GM18519 (cell line): ENCODE measurements around the gene ARHGDIG.
"Not testable (repeated sequence)": the region's sequence is repeated elsewhere in the genome, so short reads cannot be mapped to it uniquely, and the experiment has no call there.

Source experiments
- ATAC-seq: cut with Tn5 transposase; IDR thresholded peaks from one replicate; pipeline ENCODE4 v1.9.1; 2021; ENCODE audit warnings: mild to moderate bottlenecking, moderate library complexity; ENCODE audit not compliant: unreplicated experiment, low FRiP score

ARHGDIG gene

DNA sequence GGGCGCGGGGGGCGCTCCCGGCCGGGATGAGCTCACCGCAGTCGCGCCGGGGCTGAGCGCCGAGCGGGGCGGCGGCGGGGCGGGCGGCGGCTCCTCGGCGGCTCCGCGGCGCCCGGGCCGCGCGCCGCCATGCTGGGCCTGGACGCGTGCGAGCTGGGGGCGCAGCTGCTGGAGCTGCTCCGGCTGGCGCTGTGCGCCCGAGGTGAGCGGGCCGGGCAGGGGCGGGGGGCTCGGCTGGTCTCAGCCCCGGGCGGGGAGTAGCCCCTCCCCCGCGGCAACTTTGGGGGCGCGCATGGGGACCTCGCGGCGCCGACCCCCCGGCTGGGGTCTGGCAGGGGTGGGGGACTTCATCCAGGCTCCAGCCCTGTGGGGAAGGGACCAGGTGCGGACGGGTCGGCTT, at the start of gene ARHGDIG:
ARHGDIG (plus strand) TSS at position 40 of the 400 bp plus-strand sequence; CDS start at position 130, 90 bp downstream.
- ATAC-seq, result no peak

DNA sequence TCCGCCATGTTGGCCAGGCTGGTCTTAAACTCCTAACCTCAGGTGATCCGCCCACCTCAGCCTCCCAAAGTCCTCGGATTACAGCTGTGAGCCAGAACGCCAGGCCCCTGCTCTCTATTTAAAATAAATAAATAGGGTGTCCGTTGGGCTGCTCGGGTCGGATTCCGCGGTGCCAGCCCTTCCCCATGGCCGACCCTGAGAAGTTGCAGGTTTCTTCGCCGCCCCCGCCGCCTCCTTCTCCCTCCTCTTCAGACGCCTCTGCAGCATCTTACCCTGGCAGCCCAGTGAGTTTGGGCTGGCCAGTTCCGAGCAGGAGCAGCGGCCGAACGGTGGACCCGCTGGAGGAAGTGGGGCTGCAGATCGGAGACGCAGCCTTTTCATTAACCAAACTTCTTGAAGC, 49.4 kb upstream of the ARHGDIG start:
- ATAC-seq, result no peak

DNA sequence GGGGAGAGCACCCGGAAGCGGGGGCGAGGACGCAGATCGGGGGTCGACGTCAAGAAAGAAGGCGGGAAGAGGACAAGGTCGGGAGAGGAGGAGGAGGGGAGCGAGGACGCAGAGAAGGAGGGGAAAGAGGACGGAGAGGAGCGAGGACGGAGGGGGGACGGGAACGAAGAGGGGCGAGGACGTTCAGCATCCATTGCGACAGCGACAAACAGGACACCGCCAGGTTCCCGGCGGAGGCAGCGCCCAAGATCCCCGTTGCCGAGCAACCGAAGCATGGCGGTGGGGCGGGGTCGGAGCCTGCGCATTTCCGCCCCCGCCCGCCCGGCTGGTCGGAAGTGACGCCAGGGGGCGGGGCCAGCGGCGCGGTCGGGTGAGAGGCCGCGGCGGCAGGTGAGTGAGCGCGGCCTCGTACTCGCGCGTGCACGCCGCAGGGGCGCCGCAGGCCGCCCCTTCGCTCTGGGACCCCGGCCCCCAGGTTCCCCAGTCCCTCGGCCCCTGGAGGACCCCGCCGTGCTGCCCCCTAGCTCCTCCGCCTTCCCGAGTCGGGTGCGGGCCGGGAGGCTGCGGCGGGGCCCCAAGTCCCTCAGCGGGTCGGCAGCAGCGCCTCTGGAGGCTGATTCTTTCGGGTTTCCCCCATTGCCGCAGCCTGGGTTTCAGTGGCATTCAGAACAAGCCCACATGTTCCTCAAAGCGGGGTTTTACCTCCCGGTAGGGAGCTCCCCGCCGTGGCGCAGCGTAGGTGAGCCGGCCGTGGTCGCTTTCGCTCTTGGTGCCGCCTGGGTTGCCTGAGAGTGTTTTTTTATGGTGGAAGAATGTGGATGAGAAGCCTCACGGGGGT, 45.7 kb upstream of the ARHGDIG start, which contains the start of gene FAM234A:
FAM234A (plus strand) TSS at position 354 of the 838 bp plus-strand sequence. CDS start 19,593 bp downstream, outside the sequence.
- ATAC-seq, result peak; percentile 73

DNA sequence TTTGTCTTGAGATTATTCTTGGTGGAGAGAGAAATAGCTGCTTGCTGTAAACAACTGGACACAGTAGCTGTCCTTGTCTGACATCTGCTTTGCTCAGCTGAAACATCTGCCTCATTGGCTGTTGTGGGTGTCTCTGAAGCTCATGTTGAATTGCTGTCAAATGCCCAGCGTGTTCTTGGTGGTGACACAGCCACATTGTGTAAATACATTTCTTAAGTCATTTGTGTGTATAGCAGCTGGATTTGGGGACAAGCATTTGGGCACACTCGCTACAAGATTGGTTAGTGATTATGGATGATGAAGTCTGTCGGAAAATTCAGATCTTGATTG, 40.5 kb upstream of the ARHGDIG start:
- ATAC-seq, result no peak

DNA sequence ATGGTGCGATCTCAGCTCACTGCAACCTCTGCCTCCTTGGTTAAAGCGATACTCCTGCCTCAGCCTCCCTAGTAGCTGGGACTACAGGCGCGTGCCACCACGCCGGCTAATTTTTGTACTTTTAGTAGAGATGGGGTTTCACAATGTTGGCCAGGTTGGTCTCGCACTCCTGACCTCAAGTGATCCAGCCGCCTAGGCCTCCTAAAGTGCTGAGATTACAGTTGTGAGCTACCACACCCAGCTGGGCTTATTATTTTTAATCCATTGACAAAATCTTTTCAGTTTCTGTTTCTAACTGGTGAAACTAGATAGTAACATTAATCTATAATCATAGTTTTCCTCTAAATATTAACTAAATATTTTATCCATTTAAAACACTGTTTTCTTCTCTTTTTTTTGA, 39.8 kb upstream of the ARHGDIG start:
- ATAC-seq, result no peak

DNA sequence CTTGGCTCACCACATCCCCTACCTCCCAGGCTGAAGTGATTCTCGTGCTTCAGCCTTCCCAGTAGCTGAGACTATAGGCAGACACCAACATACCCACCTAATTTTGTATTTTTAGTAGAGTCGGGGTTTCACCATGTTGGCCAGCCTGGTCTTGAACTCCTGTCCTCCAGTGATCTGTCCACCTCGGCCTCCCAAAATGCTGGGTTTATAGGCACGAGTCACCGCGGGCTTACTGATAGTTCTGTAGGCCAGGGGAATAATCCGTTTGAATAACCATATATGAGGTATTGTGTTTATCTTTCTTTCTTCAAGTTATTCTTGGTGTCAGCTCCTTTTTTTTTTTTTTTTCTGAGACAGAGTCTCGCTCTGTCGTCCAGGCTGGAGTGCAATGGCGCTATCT, 38.1 kb upstream of the ARHGDIG start:
- no peak for ATAC-seq

DNA sequence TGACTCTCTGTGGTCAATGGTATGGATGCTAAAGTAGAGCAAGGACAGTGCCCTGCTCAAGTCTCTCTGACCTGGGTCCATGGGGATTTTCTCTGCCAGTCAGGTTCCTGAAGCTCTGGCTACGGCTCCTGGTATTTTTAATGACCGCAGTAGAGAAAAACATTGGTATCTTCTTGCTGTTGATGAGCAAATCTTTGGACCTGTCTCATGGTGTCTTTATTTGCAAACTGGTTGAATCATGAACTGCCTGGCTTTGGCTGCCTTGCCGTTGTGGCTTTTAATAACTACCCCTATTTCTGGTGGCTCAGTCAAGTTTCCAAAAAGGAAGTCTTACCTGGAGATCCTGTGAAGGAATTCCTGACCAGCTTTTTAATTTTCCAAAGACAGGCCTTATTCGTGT, 37.0 kb upstream of the ARHGDIG start:
- ATAC-seq, result no peak

DNA sequence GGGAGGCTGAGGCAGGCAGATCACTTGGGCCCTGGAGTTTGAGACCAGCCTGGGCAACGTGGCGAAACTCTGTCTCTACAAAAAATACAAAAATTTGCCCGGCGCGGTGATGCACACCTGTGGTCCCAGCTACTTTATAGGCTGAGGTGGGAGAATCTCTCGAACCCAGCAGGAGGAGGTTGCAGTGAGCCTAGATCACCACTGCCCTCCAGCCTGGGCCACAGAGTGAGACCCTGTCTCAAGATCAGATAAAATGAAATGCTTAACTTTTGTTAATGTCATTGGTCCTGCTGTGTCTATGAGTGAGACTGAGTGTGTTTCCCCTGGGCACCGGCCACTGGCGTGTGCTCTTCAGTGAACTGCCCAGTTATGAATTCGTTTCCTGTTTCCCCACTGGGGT, 35.3 kb upstream of the ARHGDIG start:
- no peak for ATAC-seq

DNA sequence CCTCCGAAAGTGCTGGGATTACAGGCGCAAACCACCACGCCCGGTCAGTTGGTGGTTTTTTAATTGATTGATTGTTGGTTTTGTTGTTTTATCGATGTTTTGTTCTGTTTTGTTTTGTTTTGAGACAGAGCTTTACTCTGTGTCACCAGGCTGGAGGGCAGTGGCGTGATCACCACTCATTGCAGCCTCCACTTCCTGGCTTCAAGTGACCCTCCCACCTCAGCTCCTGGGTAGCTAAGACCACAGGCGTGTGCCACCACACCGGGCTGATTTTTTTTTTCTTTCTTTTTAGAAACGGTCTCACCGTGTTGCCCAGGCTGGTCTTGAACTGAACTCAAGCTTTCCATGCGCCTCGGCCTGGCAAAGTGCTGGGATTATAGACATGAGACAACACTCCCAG, 33.4 kb upstream of the ARHGDIG start:
- no peak for ATAC-seq

DNA sequence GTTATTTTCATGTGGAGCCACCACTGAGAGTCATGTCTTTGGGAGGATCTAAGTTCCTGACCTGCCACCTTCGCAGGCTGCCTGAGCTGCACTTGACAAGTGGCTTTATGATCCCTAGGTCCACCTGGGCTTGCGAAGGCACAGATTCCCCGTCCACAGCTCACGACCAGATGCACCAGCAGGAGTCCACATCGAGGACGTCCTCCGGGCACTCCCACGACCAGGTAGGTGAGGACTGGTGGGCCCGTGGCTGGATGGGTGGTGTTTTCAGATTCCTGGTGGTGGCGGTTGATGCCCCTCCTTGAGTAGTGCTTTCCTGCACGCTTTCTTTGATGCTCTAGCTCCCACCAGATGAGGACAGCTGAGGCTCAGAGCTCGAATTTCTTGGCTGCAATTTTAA, 31.0 kb upstream of the ARHGDIG start:
- no peak for ATAC-seq

DNA sequence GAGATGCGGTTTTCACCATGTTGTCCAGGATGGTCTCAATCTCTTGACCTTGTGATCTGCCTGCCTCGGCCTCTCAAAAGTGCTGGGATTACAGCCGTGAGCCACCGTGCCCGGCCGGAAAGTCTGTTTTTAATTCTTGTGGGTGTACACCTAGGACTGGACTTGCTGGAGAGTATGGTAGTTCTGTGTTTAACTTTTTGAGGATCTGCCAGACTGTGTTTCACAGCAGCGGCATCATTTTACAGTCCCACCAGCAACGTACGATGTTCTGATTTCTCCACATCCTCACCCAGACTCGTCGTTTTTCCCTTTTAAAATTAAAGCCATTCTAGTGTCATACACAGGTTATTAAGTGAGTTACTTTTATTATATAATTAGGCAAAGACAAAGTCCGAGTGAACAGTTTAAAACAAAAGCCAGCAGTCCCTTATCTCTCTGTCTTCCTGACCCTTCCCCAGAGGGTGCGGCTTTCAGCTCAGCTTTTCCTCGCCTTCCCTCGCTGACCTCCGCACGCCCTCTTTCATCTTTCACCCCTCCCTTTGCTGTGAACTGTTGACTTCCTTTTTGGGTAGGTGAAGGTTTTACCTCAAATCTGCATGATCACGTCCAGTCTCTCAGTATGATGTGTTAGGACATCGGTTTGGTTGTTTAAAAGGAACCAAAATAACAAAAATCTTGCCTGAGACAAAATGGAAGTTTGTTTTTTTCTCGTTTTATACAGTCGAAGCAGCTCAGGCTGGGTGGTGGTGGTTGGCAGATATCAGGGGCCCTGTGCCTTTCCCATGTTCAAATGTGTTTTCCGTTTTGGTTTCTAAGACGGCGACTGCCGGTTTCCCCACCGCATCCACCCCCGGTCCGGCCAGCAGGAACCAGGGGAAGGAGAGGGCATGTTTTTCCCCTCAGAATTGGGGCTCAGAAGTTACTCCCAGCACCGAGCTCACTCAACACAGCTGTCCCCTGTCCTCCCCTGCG, 27.7 kb upstream of the ARHGDIG start:
- no peak for ATAC-seq

DNA sequence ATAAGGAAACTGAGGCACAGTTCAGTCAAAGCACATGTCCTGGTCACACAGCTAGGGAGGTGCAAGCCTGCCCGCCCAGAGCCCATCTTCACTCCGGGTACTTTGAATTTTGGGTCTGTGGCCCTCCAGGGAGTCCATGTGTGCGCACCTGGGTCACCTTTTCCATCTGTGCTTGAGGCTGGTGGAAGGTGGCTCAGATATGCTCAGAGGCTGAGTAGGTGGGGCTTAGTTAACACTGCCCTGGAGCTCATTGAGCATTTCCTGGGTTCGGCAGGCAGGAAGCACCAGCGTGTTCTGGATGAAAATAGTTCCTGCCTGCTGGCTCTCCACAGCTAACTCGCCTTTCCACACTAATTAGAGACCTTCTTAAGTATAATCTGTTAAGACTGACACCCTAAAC, 26.6 kb upstream of the ARHGDIG start:
- ATAC-seq, result no peak

DNA sequence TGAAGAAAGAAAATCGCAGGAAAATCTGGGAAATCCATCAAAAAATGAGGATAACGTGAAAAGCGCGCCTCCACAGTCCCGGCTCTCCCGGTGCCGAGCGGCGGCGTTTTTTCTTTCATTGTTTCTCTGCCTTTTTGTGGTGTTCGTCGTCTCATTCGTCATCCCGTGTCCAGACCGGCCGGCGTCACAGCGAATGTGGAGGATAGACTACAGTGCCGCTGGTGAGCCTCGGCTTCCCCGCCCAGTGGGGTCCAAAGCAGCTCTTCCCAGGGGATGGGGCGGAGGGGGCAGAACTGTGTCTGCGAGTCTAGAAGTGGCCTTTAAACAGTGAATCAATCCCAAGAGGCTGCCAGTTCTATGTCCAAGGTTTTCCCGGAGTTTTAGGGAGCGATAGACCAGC, 25.9 kb upstream of the ARHGDIG start:
- ATAC-seq, result no peak

DNA sequence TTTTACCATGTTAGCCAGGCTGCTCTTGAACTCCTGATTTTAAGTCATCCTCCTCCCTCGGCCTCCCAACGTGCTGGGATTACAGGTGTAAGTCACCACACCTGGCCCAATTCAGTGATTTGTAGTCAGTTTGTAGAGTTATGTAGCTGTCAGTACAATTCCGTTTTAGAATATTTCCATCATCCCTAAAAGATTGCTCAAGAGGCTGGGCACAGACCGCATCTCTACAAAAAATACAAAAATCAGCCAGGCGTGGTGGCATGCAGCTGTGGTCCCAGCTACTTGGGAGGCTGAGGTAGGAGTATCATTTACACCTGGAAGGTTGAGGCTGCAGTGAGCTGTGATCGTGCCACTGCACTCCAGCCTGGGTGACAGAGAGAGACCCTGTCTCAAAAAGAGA, 25.2 kb upstream of the ARHGDIG start:
- no peak for ATAC-seq

DNA sequence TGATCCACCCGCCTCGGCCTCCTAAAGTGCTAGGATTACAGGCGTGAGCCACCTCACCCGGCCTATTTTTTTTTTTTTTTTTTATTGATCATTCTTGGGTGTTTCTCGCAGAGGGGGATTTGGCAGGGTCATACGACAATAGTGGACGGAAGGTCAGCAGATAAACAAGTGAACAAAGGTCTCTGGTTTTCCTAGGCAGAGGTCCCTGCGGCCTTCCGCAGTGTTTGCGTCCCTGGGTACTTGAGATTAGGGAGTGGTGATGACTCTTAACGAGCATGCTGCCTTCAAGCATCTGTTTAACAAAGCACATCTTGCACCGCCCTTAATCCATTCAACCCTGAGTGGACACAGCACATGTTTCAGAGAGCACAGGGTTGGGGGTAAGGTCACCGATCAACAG, 22.3 kb upstream of the ARHGDIG start:
- ATAC-seq, result not testable (repeated sequence)

DNA sequence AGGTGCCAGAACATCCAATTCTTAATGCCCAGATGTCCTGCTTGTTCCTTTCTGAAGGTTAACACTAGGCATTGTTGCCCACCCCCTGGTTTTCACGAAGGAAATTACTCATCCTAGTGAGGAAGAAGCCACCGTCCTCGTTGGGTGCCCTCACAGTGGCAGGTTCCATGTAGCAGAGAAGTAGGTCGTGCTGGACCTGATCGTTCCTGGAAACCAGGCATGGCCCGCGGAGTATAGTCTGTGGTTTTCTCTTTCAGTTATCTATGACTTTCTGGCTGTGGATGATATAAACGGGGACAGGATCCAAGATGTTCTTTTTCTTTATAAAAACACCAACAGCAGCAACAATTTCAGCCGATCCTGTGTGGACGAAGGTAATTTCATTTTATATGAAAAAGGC, 21.2 kb upstream of the ARHGDIG start:
- ATAC-seq, result no peak

DNA sequence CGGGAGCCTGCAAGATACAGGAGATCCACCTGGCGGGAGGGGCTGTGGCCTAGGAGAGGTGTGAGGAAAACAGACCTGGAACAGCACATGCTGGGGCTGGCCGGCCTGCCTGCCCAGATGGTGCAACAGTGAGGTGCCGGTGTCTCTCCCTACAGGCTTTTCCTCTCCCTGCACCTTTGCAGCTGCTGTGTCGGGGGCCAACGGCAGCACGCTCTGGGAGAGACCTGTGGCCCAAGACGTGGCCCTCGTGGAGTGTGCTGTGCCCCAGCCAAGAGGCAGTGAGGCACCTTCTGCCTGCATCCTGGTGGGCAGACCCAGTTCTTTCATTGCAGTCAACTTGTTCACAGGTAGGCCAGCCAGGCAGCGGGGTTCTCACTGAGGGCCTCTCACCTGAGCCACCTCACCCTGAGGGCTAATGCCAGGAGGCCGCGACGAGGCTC, 20.6 kb upstream of the ARHGDIG start:
- no peak for ATAC-seq

DNA sequence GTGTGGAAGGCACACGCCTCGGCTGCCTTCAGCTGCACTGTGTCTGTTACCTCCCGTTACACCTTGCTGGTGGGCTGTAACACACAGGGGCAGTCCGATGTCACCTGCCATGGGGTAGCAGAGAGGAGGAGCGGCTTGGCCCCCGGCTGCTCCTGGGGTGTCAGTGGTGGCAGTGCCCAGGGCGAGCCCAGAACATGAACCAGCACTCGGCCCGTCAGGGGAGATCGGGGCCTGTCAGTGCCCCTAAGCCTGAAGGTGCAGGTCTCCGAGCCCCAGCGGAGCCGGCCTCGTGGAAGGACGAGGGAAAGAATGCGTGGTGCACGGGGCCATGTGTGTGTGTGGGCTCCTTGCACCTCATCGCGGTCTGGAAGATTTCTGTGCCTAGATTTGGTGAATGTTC, 20.1 kb upstream of the ARHGDIG start:
- ATAC-seq, result no peak

DNA sequence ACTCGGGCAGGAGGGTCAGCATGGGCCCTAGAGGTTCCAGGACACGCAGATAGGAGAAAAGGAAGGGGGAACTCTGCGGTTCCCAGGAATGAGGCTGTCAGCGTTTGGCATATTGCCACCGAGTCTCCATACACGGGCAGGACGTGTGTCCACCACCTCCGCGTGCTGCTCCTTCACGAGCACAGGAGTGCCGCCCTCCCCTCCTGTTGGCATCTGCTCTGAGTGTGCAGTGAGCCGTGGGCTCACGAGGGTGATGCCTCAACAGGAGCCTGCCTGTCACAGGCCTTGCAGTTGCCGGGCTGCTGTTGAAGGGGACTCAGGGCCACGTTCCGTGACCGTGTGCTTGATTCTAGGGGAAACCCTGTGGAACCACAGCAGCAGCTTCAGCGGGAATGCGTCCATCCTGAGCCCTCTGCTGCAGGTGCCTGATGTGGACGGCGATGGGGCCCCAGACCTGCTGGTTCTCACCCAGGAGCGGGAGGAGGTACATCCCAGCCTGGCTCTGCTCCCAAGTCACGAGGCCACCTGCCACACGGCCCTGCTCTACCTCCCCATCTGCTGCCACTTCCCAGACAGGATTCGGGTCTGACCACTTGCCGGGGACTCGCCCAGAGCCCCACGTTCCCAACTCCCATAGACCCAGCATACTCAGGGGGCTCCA, 19.2 kb upstream of the ARHGDIG start:
- no peak for ATAC-seq

DNA sequence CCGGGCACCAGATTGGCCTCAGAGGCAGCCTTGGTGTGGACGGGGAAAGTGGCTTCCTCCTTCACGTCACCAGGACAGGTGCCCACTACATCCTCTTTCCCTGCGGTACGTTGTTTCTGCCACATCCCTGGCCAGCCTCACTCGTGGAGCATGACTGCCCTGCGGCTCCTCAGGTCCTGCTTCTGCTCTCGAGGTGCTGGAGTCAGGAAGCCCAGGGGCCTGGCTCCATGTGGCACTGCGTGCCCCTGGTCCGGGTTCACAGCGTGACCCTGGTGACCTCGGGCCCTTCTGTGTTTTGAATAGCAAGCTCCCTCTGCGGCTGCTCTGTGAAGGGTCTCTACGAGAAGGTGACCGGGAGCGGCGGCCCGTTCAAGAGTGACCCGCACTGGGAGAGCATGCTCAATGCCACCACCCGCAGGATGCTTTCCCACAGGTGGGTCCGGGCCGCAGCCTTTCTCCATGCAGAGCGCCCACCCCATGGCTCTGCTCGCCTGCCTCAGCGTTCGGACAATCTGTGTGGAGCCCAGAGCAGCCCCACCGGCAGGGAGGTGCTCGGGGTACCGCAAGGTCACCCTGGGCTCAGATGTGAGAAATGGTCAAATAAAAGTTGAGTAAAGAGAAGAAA, 18.2 kb upstream of the ARHGDIG start:
- no peak for ATAC-seq
